ENCODE results near the gene TMEM94. TPM values are rescaled to one million over a fixed set of nuclear protein-coding genes. Genes with fewer than 3 reads are reported as not detected.

Gene TMEM94
- total RNA-seq, 6 experiments from 2014 or later, result 24.2 to 47.1 (median 29.6) TPM

- Histone ChIP-seq H3K4me1 (peaks cover 0 to 34% (median 11%) of the 10 kb centered on the region in 4 donors), H3K27ac (peak overlapping the region in 2 of 3 donors; percentile 13 to 28), H3K4me3 (no peak overlapping the region), H3K27me3 (no peaks in the 10 kb centered on the region), H3K36me3 (no peaks in the 10 kb centered on the region), H3K9me3 (no peaks in the 10 kb centered on the region)
- intact Hi-C loops (cut with DNase I), result loop anchor here in 1 of 2 donors (10.0 kb wide), 1 partner anchor 74 kb away; no protein-coding TSS in a partner anchor
- ATAC-seq, result no peak
- peak; percentile 22 to 49 (median 49) for DNase-seq
- TF ChIP-seq CTCF (IDR thresholded peaks at IDR 0.05), result no peak
- no peak for TF ChIP-seq POLR2A (IDR thresholded peaks at IDR 0.05)
- WGBS (ENCODE audit: insufficient coverage, low coverage, low lambda C conversion rate, missing lambda C conversion rate), result 67% methylated on average over 1 of the region's 5 CpGs
Measured at GRCh38 chr17:75508931-75509361, 52.5 kb downstream of the TMEM94 start.

GRCh38 chr17:75509528-75510258 lies 53.3 kb downstream of the TMEM94 start:
- Histone ChIP-seq H3K27ac (peak overlapping the region in 1 of 3 donors; percentile 51), H3K4me1 (peaks cover 0 to 28% (median 7%) of the 10 kb centered on the region in 4 donors), H3K36me3 (no peaks in the 10 kb centered on the region), H3K9me3 (no peaks in the 10 kb centered on the region), H3K27me3 (no peaks in the 10 kb centered on the region), H3K4me3 (no peak overlapping the region)
- DNase-seq (peak; percentile 56 to 68 (median 65)), ATAC-seq (peak; percentile 17 to 58 (median 38))
- TF ChIP-seq POLR2A (IDR thresholded peaks at IDR 0.05), result no peak
- TF ChIP-seq CTCF (IDR thresholded peaks at IDR 0.05), result no peak
- intact Hi-C loops (cut with DNase I), result loop anchor here in 1 of 2 donors (10.0 kb wide), 1 partner anchor 75 kb away; no protein-coding TSS in a partner anchor
- WGBS (ENCODE audit: insufficient coverage, low coverage, low lambda C conversion rate, missing lambda C conversion rate), result 85% methylated on average over 4 of the region's 19 CpGs

GRCh38 chr17:75511270-75511609 lies 54.8 kb downstream of the TMEM94 start:
- H3K27ac ChIP-seq, result peak overlapping the region in 1 of 3 donors; percentile 3
- H3K4me3 ChIP-seq, result no peak overlapping the region
- WGBS (ENCODE audit: insufficient coverage, low coverage, low lambda C conversion rate, missing lambda C conversion rate), result 63% methylated on average over 3 of the region's 4 CpGs
- no peaks in the 10 kb centered on the region for H3K9me3 ChIP-seq
- intact Hi-C loops (cut with DNase I), result no loop called here
- H3K36me3 ChIP-seq, result no peaks in the 10 kb centered on the region
- DNase-seq (no peak), ATAC-seq (no peak)
- H3K4me1 ChIP-seq, result peaks cover 0 to 28% (median 7%) of the 10 kb centered on the region in 4 donors
- H3K27me3 ChIP-seq, result no peaks in the 10 kb centered on the region
- no peak for TF ChIP-seq CTCF (IDR thresholded peaks at IDR 0.05)
- no peak for TF ChIP-seq POLR2A (IDR thresholded peaks at IDR 0.05)

- peaks cover 0 to 28% (median 7%) of the 10 kb centered on the region in 4 donors for H3K4me1 ChIP-seq
- TF ChIP-seq POLR2A (IDR thresholded peaks at IDR 0.05) (no peak), CTCF (IDR thresholded peaks at IDR 0.05) (no peak)
- DNase-seq, result peak; percentile 72 to 88 (median 87)
- 43% methylated on average over 7 of the region's 13 CpGs for WGBS (ENCODE audit: insufficient coverage, low coverage, low lambda C conversion rate, missing lambda C conversion rate)
- H3K27me3 ChIP-seq, result no peaks in the 10 kb centered on the region
- H3K27ac ChIP-seq, result peak overlapping the region; percentile 3 to 39 (median 21)
- no peaks in the 10 kb centered on the region for H3K9me3 ChIP-seq
- intact Hi-C loops (cut with DNase I), result no loop called here
- peak overlapping the region; percentile 10 to 87 (median 11) for H3K4me3 ChIP-seq
- H3K36me3 ChIP-seq, result no peaks in the 10 kb centered on the region
- ATAC-seq, result peak in 3 of 4 donors; percentile 1 to 33 (median 30)
Measured at GRCh38 chr17:75511610-75512575, 55.5 kb downstream of the TMEM94 start.
